ENCODE results near the gene PLEKHA8.

PLEKHA8 gene

DNA sequence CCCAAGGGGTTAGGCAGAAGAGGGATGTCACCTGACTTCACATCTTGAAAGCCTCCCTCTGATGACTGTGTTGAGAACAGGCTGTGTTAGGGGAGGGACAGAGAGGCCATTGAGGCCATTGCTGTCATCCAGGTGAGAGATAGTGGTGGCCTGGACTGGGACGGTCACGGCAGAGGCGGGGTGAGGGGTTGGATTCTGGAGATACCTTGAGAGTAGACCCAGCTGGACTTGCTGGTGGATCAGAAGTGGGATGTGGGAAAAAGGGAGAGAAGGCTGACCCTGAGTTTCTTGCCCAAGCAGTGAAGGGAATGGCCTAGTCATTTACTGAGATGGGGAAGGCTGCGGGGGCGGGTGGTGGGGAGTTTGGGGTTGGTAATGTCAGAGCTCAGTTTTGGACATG, 120.2 kb downstream of the PLEKHA8 start:
- DNase-seq = no peak

DNA sequence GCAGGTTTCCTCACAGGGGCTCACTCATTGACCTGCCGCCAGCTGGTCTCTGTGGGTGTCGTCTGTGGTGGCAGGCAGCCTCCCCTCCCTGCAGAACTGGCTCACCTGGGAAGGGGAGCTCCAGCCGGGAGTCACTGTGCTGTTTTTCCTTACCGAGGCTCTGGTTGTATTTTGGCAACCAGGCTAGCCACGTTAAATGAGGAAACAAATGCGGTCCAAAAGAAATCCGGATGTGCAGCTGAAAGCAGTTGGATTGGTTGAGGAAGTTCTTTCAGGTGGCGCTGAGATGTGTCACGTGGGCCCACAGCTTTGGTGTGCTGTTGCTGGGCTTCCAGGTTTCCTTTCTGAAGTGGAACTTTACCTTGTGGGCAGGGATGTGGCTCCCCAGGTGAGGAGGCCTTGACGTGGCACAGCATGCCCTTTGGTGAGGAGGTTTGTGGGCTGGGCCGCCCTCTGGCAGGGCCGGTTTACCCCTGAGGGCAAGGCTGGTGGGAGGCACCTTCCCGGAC, 120.8 kb downstream of the PLEKHA8 start:
- peak; percentile 37 for DNase-seq

DNA sequence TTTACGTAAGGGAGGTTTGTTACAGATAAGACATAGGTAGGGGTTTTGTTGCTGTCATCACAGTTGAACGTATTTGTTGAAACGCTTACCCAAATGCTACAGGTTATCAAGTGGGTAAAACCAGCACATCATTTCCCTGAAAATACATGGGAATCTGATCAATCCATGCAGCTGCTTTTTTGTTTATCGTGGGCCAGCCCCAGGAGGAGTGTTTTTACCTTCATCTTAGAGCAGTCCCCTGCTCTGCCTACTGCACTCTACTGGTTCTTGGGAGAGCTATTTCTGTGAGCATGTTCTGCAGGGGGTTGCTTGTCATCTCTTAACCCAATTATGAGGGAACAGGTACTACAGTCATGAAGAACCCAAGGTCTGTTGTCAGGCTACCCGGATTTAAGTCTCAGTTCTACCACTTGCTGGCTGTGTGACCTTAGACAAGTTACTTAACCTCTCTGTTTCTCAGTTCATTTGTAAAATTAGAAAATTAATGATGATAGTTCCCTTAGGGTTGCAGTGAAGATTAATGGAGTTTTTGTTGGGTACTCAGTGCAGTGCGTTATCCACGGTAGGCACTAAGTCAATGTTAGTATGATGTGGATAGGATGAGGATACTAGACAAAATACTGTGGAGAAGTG, 121.5 kb downstream of the PLEKHA8 start:
- no peak for DNase-seq

DNA sequence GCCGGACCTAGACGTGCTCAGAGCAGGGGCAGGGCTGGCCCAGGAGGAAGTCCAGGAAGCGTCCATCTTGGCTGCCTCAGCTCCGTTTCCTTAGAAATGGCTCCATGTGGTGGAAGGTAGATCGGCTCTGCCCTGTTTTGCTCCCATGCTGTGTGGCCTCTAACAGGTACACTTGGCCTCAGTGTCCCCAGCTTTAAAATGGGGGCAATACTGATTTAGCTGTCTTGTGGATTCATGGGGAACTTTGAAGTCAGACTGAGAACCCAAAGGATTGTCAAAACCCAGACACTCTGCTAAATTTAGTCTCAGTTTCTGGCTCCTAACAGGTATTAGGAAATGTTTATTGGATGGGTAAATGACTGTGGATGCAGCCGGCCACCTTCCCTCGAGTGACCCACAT, 122.5 kb downstream of the PLEKHA8 start:
- DNase-seq = no peak

DNA sequence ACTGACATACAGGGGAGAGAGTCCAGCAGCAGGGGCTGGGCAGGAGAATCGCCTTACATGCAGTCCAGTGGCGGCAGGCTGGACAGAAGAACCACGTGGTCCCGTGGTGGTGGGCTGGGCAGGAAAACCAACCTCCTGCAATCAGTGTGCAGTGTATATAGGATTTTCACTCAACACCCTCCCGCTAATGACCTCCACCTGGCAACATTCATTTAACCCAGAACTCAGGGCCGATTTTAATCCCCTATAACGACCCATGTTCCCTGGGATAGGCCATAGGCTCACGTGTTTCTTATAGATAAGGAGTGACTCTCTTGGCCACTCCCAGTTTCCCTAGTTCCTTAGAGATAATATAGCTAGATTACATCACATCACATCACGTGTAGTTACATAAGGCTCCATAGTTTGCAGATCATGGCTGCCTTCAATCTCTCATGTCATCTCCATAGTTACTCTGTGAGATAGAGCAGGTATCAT, 125.9 kb downstream of the PLEKHA8 start:
- DNase-seq = no peak

DNA sequence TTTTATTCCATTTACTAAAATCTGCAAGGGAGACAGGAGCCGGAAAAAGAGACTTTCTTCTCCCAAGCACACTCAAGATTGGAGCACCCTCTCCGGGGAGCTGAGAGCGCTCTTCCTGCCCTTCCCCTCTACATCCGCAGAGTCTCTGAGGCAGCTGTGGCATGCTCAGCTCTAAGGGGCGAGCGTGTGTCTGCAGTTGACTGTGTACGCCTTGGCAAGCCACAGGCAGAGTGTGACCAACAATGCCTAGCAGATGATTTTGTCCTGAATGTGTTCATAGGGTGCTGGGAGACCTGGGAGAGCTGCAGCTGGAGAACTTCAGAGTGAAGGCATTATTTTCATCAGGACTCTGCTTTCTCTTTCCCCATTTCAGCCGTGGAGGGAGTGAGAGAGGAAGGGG, 127.3 kb downstream of the PLEKHA8 start:
- DNase-seq = no peak

DNA sequence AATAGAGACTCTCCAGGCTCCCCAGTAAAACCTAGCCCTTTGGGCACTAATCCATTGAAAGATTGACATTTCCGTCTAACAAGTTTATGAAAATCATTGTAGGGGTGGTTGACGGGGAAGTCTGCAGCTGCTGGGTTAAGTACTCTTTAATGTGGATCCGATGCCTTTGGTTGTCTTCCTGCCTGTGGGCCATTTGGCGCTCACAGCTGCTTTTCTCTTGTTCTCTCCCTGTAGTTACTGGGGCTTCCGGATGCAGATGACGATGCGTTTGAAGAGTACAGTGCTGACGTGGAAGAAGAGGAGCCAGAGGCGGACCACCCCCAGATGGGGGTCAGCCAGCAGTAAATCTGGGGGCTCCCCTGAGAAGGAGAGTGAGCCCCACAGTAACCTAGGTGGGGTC, 129.0 kb downstream of the PLEKHA8 start:
- DNase-seq = peak; percentile 28

DNA sequence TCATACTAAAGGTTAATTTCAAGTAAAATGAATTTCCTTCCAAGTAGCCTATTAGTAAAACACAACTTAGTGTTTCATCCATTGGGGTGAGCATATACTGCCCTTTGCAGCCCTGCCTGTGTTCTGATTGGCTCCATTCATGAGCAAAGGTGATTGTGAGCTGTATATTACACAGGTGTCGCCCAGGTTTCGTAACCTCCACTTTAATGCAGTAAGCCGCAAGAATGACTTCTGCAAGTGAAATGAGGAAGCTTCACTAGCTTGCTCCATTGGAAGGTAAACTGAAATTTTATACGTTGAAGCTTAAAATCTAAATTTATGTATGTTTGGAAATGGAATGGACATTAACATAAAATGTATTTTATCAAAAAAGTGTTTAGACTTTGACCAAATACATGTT, 131.0 kb downstream of the PLEKHA8 start:
- DNase-seq = no peak

DNA sequence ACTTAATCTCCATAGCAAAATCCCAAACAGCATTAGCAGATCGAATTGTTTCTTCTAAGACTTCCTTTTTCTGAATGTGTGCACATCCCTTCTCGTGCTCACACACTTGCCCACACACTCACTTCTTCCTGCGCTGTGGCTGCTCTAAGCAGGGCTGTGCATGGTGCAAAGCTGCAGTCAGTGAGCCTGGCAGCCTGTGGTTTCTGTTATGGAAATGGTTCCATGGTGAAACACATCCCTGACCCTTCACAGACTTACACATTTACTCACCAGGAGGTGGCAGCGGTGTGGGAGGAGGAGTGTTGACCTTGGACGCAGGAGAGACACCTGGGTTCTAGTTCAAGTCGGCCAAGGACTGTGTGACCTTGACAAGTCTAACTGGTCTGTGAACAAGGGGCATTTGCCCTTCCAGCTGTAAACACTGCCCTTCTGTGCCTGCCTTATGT, 131.5 kb downstream of the PLEKHA8 start:
- DNase-seq = peak; percentile 39

DNA sequence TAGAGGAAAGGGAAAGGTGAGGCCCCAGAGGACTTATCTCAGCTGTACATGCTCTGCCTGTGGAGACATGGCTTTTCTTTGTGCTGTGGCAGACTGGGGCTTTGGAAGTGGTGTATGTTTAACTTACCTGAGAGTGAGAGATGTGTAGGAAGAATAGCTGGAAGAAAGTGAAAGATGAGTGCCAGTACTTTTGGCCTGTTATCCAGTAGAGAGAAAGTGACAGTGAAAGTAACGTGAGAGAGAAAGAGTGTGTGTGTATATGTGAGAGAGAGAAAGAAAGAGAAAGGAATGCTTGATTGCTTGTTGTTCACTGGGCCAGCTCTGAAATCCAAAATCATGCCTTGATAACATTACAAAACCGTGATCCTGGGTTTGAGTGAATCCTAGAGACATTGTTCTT, 132.1 kb downstream of the PLEKHA8 start:
- no peak for DNase-seq

DNA sequence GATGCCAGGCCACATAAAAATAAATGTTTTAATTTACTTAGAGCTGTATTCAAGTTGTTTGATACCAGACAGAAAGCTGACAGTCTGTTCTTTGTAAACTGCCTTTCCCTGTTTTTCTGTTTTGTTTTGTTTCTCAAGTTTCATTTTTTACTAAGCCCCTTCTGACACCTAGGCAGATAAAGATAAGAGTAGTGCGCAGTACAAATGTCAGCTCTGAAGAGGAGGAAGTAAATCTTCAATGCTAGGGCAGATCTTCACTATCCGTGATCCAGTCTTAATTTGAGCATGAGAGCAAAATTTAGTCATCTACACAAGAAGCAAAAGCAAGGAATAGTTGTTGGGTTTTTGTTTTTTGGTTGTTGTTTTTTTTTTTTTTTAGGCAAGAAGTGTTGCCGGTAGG, 133.9 kb downstream of the PLEKHA8 start:
- DNase-seq = no peak

DNA sequence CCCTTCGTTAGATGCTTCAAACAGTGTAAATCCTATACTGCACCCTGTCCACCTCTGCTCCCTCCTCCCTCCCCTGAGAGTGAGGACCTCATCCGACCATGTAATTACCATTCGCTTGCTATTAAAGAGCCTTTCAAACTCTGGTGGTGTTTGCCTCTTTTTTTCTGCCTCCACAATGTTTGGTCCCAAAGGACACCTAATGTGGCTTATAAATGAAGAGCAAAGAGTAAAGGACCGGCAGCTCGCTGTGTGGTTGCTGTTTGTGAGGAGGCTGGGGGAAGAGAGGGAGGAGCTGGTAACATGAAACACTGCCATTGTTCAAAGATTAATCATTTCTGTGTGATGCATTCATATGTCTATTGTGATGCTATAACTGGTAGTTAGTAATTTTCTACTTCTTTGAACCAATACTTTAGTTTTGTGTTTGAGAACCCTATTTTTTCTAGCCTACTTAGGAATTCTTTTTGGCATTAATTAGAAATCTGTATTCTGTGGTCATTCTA, 134.5 kb downstream of the PLEKHA8 start:
- DNase-seq = no peak

DNA sequence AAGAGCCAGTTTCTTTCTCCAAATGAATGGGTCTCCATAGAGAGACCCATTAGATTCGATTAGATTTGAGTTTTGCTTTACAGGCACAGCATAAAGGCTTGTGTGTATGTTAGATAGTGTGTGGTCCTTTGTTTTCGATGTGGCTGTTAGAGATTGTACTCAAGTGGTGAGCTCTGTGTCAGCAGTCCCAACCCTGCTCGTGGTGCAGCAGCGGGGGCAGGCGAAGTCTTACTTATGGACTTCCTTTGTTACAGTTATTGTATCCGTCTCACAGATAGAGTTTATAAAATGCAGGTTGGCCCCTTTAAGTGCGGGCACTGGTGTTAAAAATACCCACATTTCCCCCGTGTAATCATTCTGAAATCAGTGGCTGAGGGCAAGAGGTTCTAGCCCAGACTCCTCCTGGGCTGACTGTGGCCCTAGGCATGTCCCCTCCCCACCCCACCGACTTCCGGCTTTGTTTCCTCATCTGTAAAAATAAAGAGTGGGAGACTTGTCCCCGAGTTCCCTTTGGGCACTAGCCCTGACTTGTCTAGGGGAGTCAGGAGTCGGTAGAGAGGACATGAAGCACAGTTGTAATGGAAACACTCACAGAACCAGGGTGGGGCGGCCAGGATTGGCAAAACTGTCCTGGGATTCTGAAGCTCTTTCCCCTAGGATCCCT, 135.2 kb downstream of the PLEKHA8 start:
- DNase-seq = peak; percentile 22

DNA sequence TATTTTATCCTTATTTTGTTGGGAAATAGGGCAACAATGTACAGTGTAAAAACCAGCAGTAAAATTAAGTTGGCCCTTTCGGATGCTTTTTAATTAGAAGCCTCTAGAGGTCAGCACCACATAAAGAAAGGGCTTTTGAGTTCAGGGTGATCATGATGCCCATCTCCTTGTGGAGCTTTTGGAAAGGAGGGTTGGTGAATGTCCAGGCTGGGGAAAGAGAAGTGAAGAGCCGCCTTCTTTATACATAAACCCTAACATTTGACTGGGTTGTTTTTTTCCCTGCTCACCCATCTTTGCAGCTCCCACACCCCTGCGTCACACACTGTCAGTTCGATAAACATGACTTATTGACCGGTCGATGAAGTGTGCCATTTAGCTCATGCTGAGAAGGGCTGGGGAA, 136.4 kb downstream of the PLEKHA8 start:
- DNase-seq = no peak

DNA sequence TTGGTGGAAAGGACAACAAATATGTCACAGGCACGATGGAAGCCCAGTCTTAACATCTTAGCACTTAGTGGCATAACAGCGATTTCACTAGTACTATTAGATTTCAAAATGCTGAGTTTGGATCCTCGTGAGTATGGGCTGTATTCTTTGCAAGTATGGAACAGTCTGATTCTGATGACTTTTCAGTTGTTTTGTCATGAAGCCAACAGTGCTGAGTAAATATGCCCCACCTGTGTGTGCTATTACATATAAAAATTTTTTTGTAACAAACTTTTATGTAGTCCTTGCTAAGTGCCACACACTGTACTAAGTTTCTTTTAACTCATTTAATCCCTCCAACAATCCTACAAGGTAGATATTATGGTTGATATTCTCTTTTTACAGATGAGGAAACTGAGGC, 137.4 kb downstream of the PLEKHA8 start:
- DNase-seq = no peak

DNA sequence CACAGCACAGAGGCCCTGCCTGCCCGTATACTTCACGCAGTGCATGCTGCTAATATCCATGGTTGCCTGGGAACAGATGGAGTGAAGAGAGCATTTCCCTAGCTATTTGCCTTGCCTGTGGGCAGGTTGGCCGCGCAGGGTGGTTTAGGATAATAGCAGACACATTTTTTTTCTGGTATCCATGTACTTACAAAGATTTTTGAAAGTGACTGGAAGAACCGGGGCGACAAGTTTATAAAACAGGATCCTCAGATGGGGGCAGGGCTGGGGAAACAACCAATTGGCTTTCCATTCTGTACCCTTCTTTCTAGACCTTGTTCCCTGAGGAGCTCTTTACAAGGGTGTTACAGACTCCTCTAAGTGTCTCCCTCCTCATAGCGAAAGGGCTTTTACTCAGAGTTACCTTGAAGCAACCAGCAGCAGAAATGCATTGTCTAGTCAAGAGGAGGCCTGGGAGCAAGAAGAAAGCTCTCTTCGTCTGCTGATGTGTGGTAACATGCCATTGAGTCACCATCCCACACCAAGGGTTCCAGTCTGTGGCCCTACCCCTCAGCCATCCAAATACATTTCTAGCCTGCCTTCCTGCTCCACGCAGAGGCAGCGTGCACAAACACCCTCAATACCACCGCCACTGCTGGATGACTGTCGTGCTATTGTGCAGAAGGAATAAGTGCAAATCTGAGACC, 138.1 kb downstream of the PLEKHA8 start:
- no peak for DNase-seq

DNA sequence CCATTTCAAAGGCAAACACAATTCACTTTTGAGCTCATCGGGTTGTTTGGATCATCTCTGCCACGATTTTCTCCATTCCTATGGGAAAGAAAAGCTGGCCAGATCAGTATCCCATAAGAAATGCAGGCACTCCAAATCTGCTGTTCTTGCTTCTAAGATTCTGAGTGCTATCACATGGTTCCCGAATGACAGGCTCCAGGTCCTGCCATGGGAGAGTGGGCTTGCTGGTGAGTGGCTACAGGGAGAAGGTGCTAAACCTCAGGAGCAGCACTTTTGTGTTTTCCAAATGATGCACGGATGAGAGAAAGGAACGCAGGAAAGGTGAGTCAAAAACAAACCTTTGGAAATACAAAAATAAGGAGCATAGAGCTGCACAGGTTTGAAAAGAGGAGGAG, 138.6 kb downstream of the PLEKHA8 start:
- DNase-seq = no peak

DNA sequence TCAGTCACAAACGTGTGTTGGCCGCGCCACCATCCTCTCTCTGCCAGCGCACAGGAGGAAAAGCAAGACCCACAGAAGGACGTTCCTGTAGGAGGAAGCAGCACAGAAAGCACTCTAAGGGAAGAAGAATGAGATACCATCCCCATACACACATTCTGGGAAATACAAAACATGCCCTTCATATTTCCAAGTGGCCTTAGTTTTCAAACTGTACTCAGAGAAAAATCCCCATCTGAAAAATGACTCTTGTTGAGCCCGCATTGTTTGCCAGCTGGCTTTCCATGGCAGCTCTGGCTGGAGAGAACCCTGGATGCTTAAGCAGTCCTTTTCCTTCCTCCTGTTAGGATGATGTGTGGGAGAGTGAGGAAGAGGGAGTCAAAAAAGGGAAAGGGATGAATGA, 139.7 kb downstream of the PLEKHA8 start:
- no peak for DNase-seq

DNA sequence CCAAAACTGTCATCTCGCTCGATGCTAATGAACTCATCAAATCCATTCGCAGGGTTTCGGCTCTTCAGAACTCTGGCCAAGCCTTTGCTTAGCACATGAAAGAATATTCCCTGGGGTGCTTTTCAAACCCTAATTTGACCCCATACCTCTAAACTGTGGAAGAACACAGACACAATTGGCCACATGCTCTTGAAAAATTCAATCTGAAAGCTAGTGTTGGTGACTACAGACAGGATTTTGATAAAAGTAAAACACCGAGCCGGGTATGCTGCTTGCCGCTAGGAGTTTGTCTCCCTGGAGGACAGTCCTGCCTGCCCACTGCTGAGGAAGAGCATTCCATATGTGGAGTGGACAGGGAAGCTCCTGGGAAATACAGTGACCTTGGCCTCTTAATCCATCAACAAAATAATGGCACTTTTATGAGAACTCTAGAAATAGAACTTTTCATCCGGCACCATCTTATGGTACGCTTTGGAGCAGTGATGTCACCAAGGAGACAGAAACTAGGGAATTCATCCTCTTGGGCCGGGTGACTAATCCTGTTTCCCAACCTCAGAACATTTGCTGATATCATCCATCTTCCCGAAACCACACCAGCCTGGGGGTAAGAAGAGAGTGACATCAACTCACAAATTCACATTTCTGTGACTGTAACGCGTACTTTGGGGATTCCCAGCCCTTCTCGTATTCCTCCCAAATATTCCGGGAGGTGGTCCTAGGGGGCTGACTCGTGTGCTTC, 140.8 kb downstream of the PLEKHA8 start:
- DNase-seq = no peak

DNA sequence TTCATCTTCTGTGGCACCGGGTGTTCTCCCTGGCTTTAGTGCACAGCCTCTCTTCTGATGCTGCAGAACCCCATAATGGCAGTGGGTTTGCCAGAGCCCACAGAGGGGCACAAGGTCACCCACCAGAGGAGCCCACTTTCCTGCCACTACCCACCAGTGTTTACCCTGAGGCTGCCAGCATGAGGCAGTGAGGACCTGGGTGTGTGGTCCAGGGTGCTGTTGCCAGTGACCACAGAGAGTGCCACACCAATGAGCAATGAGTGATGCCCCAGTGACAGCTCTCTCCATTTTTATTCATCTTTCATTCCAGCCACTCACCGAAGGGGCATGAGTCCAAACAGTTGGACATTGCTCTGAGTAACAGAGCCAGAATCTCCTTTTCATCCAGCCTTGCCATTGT, 141.4 kb downstream of the PLEKHA8 start:
- DNase-seq = no peak

DNA sequence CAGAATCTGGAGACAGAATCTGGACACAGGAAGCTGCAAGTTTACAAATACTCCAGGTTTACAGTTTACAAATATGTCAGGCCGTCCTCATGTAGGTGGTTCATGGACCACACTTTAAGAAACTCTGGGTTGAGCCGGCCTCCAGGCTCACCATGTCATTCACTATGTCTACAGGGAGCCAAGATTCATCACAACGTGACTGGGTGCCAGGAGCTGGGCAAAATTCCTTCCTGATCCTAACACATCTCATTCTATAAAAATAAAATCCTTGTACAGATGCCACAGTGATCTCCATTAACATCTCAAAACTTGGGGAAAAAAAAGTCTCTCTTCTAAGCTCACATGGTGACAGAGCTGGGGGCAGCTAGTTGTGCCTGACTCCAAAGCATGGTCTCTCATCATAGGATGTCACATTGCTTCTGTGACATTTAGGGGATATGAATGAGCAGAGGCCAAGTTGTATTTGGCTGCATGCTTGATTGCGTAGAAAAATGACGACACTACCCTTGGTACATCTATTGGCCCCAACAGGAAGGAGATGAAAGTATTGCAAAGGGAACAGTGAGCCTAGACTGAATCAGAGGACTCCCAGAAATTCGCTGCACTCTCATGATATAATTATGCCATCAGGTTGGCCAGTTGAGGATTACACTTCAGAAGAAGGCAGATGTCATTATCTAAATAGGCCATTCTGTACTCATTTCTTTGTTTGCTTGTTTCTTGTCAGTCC, 142.4 kb downstream of the PLEKHA8 start:
- DNase-seq = no peak

DNA sequence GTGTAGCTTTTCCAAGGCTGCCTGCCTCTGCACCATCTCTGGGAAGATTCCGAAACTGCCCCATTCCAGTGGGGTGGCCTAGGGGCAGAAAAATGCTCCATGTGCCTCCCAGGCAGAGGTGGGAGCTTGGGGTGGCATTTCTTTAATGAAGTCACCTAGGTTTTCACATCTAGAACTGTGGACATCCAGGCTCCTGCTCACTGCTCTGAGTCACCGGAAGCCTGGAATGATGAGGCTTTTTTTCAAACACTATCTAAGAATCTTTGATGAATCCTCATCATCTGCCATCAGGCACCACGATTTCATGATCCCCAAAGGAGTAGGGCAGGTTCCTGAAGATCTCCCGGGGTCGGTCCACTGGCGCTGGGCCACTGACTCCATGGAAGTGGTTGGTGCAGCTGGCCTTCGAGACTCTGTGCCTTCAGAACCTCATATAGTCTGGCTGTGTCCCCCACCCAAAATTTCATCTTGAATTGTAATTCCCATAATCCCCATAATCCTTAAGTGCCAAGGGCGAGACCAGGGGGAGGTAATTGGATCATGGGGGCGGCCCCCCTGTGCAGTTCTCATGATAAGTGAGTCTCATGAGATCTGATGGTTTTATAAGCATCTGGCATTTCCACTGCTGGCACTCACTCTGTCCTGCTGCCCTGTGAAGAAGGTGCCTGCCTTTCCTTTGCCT, 143.7 kb downstream of the PLEKHA8 start:
- DNase-seq = no peak
